Measurements from ENCODE around the gene GRPEL1. TPM values are rescaled to one million over a fixed set of nuclear protein-coding genes. Genes with fewer than 3 reads are reported as not detected.

GRPEL1 gene
- total RNA-seq, 2 experiments from 2014 or later = 113 TPM

- POLR2A ChIA-PET = no interaction called here
- CTCF ChIA-PET = interaction anchor here (1.1 kb wide), 1 partner anchor 10 kb away, joined by 5 read pairs; the partner anchor contains the start of gene TADA2B
Observed at GRCh38 chr4:7052923-7053715, 14.7 kb downstream of the GRPEL1 start.

- CTCF ChIA-PET = no interaction called here
- POLR2A ChIA-PET = no interaction called here
Observed at GRCh38 chr4:7052313-7052712, 15.6 kb downstream of the GRPEL1 start.

- ChIA-PET CTCF (interaction anchor here (0.7 to 1.0 kb wide), 2 partner anchors 9 to 19 kb away, joined by 3 read pairs; a partner anchor contains a TSS), POLR2A (no interaction called here)
Observed at GRCh38 chr4:7051905-7052304, 16.0 kb downstream of the GRPEL1 start.

DNA sequence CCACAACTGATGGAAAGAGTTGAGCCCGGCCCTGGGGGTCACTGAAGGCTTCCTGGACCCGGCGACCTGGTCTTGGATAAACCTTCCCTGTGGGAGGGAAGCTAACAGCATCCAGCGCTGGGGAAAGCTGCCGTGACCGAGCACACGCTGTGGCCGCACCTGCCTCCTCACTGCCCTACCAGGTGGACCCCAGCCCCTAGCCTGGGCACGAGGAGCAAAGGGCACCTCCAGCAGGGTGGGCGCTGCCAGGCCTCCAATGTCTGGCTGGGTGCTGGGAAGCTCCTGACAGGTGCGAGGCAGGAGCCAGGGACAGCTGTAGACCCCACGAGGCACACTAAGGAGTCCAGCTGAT, 16.7 kb downstream of the GRPEL1 start:
- ChIA-PET CTCF (interaction anchor here (0.7 to 1.0 kb wide), 2 partner anchors 9 to 20 kb away, joined by 3 read pairs; a partner anchor contains a TSS), POLR2A (no interaction called here)

- ChIA-PET POLR2A (no interaction called here), CTCF (interaction anchor here (1.0 kb wide), 1 partner anchor 20 kb away, joined by 3 read pairs; no protein-coding TSS in a partner anchor)
Observed at GRCh38 chr4:7050481-7051143, 17.3 kb downstream of the GRPEL1 start.

DNA sequence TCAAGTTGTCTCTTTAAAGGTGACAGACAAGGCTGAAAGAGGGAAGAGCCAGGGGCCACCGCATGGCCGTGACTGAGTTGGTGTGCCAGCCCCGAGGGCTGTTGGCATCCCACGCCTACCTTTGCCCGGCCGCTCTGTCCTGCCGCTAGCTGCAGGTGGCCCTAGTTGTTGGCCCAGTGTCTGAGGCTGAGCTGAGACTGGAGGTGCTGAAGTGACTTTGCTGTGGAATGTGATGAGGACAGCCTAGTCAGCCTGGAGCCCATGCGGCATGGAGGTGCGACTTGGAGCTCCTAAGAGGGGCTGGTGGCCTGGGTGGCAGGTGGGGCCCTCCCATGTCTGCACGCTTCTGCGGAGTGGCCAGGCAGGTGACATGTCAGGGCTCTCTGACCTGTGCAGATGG, 18.1 kb downstream of the GRPEL1 start:
- ChIA-PET CTCF (no interaction called here), POLR2A (no interaction called here)

GRCh38 chr4:7049295-7049694, 18.6 kb downstream of the GRPEL1 start:
- ChIA-PET POLR2A (no interaction called here), CTCF (no interaction called here)

- CTCF ChIA-PET = no interaction called here
- POLR2A ChIA-PET = no interaction called here
Observed at GRCh38 chr4:7048642-7049041, 19.2 kb downstream of the GRPEL1 start.

DNA sequence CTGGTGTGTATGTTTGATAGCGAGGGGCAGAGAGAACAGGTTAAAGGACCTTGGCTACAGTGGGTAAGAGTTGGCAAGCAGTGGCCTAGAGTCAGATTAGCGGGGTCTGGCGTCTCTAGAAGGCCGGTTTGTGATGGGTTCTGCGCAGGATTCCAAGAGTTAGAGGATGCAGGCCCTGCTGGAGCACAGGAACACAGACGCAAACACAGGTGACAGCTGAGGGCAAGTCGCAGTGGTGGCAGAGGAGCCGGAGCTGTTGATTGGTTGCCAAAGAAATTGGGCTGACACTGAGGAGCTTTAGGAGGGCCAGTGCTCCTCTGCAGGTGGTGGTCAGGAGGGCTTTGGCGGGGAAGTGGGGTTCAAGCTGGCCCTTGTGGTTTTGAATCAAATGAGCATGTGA, 20.9 kb downstream of the GRPEL1 start:
- ChIA-PET POLR2A (interaction anchor here (1.0 kb wide), 1 partner anchor 13 kb away, joined by 3 read pairs; no protein-coding TSS in a partner anchor), CTCF (interaction anchor here (0.5 to 1.5 kb wide), 3 partner anchors 11 to 24 kb away, joined by 3 to 4 read pairs (median 3); no protein-coding TSS in a partner anchor)

DNA sequence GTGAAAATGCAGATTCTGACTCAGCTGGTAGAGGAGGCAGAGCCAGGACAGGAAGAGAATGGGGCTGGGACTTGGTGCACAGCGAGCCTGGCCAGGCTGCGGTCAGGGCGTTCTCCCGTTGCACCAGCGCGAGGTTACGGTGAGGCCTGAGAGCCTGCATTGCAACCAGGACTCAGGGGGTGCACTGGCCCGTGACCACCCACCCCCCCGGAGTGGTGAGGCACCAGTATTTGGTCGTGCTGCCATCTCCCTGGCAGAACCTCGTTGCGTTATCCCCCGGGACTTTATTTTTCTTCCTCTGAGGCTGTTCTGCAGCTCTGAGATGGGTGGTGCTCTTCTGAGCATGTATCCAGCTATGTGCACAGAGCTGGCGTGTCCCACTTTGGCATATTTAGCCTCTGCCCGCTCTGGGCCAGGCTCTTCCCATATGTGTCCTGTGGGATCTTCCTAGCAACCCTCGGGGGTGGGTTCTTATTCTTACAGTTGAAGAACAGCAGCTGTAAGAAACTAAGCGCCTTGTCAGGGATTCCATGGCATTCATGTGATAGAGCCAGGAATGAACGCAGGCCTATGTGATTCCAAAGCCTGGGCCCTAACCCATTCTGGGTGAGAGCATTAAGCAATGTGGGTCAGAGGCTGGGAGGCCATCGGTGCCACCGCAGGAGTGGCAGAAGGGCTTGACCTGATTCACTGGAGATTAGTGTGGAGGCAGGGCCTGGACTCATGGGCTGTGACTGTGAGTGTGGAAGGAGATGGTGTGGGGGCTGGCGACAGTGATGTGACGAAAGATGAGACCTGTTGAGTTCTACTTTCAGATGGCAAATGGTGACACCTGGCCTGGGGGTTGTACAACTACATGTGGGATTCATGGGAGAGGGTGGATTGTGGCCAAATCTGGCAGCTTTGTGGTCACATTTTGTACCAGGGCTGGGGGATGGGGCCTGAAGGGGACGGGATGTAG, 21.6 kb downstream of the GRPEL1 start:
- ChIA-PET POLR2A (interaction anchor here (1.0 to 4.9 kb wide), 2 partner anchors 13 to 22 kb away, joined by 3 to 55 read pairs; partner anchors contain the start of gene GRPEL1), CTCF (interaction anchor here (0.5 to 1.6 kb wide), 5 partner anchors 12 to 56 kb away, joined by 3 to 4 read pairs (median 3); no protein-coding TSS in a partner anchor)

- ChIA-PET POLR2A (interaction anchor here (1.0 to 4.9 kb wide), 2 partner anchors 14 to 22 kb away, joined by 3 to 55 read pairs; partner anchors contain the start of gene GRPEL1), CTCF (interaction anchor here (1.2 to 5.5 kb wide), 5 partner anchors 17 to 56 kb away, joined by 3 to 76 read pairs (median 4); partner anchors contain the start of gene GRPEL1)
Observed at GRCh38 chr4:7045553-7045952, 22.3 kb downstream of the GRPEL1 start.

GRCh38 chr4:7044137-7044930, 23.5 kb downstream of the GRPEL1 start:
- CTCF ChIA-PET = interaction anchor here (1.2 to 5.5 kb wide), 3 partner anchors 9 to 25 kb away, joined by 4 to 76 read pairs (median 5); partner anchors contain the start of gene GRPEL1

GRCh38 chr4:7043284-7044136, 24.4 kb downstream of the GRPEL1 start, which contains the start of gene TADA2B:
Gene TADA2B, plus strand, starts transcription at chr4:7043372. Its CDS starts 208 bp downstream, at chr4:7043580.
- ChIA-PET POLR2A (interaction anchor here (0.6 to 4.9 kb wide), 5 partner anchors 19 to 359 kb away, joined by 3 to 55 read pairs (median 4); partner anchors contain the start of gene GRPEL1), CTCF (interaction anchor here (0.9 to 5.5 kb wide), 9 partner anchors 10 to 144 kb away, joined by 3 to 76 read pairs (median 4); partner anchors contain the start of genes GRPEL1 and TBC1D14)

More at GRCh38 chr4:7044137-7044930, 23.5 kb downstream of the GRPEL1 start:
- POLR2A ChIA-PET = interaction anchor here (0.6 to 4.9 kb wide), 7 partner anchors 18 to 326 kb away, joined by 3 to 55 read pairs (median 3); partner anchors contain the start of gene GRPEL1

DNA sequence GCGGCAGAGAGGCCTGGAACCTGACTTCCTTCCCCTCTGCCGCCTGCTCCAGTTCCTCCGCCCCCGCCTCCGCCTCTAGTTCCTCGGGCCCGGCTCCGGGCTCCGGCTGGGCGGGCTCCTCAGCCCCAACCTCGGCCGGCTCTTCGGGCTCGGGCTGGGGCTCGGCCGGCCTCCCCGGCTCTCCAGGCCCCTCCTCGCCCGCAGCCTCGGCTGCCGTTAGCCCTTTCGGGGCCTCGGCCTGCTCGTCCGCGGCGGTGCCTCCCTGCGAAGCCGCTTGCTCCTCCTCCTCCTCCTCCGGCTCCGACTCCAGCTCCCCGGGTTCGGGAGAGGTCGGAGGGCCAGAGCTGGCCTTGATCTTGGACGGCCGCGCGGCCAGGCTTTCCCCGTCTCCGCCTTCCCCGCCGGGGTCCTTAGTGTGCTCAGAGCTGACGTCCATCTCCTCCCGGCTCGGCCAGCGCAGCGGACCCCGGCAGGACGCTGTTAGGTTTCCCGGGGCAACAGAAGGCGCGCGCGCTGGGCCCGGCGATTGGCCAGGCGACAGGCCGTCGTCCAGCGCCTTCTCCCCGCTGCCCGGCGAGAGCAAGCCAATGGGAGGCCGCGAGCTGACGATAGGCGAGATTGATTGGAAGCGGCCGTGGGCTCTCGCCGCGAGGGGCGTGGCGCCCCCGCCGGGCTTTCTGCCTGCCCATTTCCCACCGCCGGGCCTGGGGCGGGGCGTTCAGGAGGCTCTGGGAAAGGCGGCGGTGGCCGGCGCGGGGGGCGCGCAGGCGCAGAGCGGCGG, 25.2 kb downstream of the GRPEL1 start:
- POLR2A ChIA-PET = interaction anchor here (0.6 to 4.9 kb wide), 5 partner anchors 16 to 1056 kb away, joined by 4 to 55 read pairs (median 7); partner anchors contain the start of gene GRPEL1
- CTCF ChIA-PET = interaction anchor here (0.7 to 5.5 kb wide), 11 partner anchors 9 to 143 kb away, joined by 3 to 76 read pairs (median 4); partner anchors contain the start of genes GRPEL1 and TBC1D14

DNA sequence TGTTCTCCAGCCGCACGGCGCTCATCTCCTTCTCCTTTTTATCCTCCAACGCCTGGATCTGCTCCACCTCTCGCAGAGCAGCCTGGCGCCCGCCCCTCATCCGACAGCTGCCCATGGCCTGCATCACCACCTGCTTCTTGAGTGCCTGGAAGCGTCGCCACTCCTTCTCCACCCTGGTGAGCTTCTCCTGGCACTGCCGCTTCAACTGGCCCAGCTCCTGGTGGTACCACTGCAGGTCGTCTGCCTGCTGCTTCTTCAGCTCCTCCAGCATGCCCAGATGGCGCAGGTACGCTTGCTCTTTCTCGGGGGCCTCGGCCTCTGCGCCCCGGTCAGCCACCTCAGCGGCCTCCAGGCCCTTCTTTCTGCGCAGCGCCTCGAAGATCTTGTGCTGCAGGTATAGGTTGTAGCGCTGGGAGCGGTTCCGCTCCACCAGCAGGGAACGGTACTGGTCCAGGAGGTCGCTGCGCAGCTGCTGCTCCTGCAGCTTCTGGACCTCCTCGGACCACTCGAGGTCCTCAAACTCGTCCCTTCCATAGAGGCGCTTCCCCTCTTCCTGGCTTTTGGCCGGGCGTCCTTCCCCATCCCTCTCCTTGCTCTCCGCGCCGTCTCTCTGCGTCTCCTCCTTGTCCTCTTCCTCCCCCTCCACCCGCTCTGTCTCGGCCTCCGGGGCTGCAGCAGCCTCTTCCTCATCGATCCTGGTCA, 25.9 kb downstream of the GRPEL1 start:
- POLR2A ChIA-PET = interaction anchor here (0.6 to 4.9 kb wide), 2 partner anchors 26 to 1055 kb away, joined by 7 to 55 read pairs; partner anchors contain the start of gene GRPEL1

More for the DNA sequence above, 25.9 kb downstream of the GRPEL1 start:
- CTCF ChIA-PET = interaction anchor here (0.7 to 5.5 kb wide), 7 partner anchors 10 to 133 kb away, joined by 3 to 76 read pairs (median 4); partner anchors contain the start of genes GRPEL1 and TBC1D14

All from activated CD8-positive, alpha-beta memory T cell treated with anti-CD3 and anti-CD28 coated beads for 36 hours (primary cell).